Activated naive CD4-positive, alpha-beta T cell treated with anti-CD3 and anti-CD28 coated beads for 36 hours (primary cell): ENCODE data around the gene CACNA2D3. TPM values are rescaled to one million over a fixed set of nuclear protein-coding genes. Genes with fewer than 3 reads are reported as not detected.

Experiments
- CTCF ChIA-PET: fragments of 350-600 bp; sonication (Branson Sonifier 250); formaldehyde crosslinking; loops from one replicate; lab custom pipeline; 2021; ENCODE audit warnings: antibody characterized with exemption; lab: Charles Lee
- DNase-seq: peaks from one replicate; pipeline ENCODE4 v3.0.0-alpha.2; 2020
- H3K27ac Mint-ChIP-seq: one replicate; pipeline ENCODE4 v1.8.0; 2021; ENCODE audit warnings: mild to moderate bottlenecking, mixed read lengths
- H3K27me3 Mint-ChIP-seq: one replicate; pipeline ENCODE4 v1.8.0; 2021; ENCODE audit warnings: low read depth, mixed read lengths
- H3K36me3 Mint-ChIP-seq: one replicate; pipeline ENCODE4 v1.8.0; 2021; ENCODE audit warnings: low read depth, mixed read lengths
- H3K4me1 Mint-ChIP-seq: one replicate; pipeline ENCODE4 v1.8.0; 2021; ENCODE audit warnings: low read depth, mixed read lengths
- H3K4me3 Mint-ChIP-seq: one replicate; pipeline ENCODE4 v1.8.0; 2021; ENCODE audit warnings: mild to moderate bottlenecking, moderate library complexity, mixed read lengths
- H3K9me3 Mint-ChIP-seq: one replicate; pipeline ENCODE4 v1.8.0; 2021; ENCODE audit warnings: mixed read lengths
- intact Hi-C: fragments of 100-400 bp; cut with micrococcal nuclease; formaldehyde crosslinking; loops from one replicate; pipeline ENCODE4 v1.15.1; 2023
- total RNA-seq, 2 experiments: library from RNA; stranded (reverse); gene quantifications; one replicate each; pipeline ENCODE4 v1.2.3, GENCODE V29; 2021

Gene CACNA2D3
- not detected for total RNA-seq

- H3K27me3 Mint-ChIP-seq, result peaks cover 44% of the 10 kb centered on the region
- no peaks in the 10 kb centered on the region for H3K9me3 Mint-ChIP-seq
- CTCF ChIA-PET, result no interaction called here
- peak within 1 kb of the TSS; percentile 27 for H3K4me3 Mint-ChIP-seq
- intact Hi-C loops, result no loop called here
- H3K4me1 Mint-ChIP-seq, result peaks cover 9% of the 10 kb centered on the region
- no peak for DNase-seq
- H3K27ac Mint-ChIP-seq, result no peak within 1 kb of the TSS
- no peaks in the 10 kb centered on the region for H3K36me3 Mint-ChIP-seq
Measured at GRCh38 chr3:54122324-54123002, at the start of gene CACNA2D3. CACNA2D3 (plus strand) TSS chr3:54122552.

- Mint-ChIP-seq H3K27ac (no peak overlapping the region), H3K36me3 (peaks cover 2% of the 10 kb centered on the region), H3K4me1 (no peaks in the 10 kb centered on the region), H3K4me3 (no peak overlapping the region), H3K9me3 (peaks cover 15% of the 10 kb centered on the region), H3K27me3 (peaks cover 3% of the 10 kb centered on the region)
- intact Hi-C loops, result no loop called here
- CTCF ChIA-PET, result interaction anchor here (1.0 kb wide), 1 partner anchor 221 kb away, joined by 4 read pairs; no protein-coding TSS in a partner anchor
- no peak for DNase-seq
Measured at GRCh38 chr3:54073386-54073785, 49.0 kb upstream of the CACNA2D3 start.

GRCh38 chr3:54079314-54079713 lies 43.0 kb upstream of the CACNA2D3 start:
- no peak overlapping the region for H3K27ac Mint-ChIP-seq
- H3K4me3 Mint-ChIP-seq, result no peak overlapping the region
- H3K27me3 Mint-ChIP-seq, result peaks cover 7% of the 10 kb centered on the region
- H3K36me3 Mint-ChIP-seq, result no peaks in the 10 kb centered on the region
- H3K9me3 Mint-ChIP-seq, result no peaks in the 10 kb centered on the region
- intact Hi-C loops, result no loop called here
- CTCF ChIA-PET, result no interaction called here
- DNase-seq, result no peak
- H3K4me1 Mint-ChIP-seq, result no peaks in the 10 kb centered on the region

GRCh38 chr3:54079730-54080325 lies 42.5 kb upstream of the CACNA2D3 start:
- no peaks in the 10 kb centered on the region for H3K36me3 Mint-ChIP-seq
- intact Hi-C loops, result no loop called here
- DNase-seq, result no peak
- H3K9me3 Mint-ChIP-seq, result no peaks in the 10 kb centered on the region
- H3K4me3 Mint-ChIP-seq, result no peak overlapping the region
- peaks cover 7% of the 10 kb centered on the region for H3K27me3 Mint-ChIP-seq
- no peaks in the 10 kb centered on the region for H3K4me1 Mint-ChIP-seq
- CTCF ChIA-PET, result no interaction called here
- H3K27ac Mint-ChIP-seq, result no peak overlapping the region

GRCh38 chr3:54083921-54084320 lies 38.4 kb upstream of the CACNA2D3 start:
- Mint-ChIP-seq H3K27ac (no peak overlapping the region), H3K4me1 (no peaks in the 10 kb centered on the region), H3K36me3 (no peaks in the 10 kb centered on the region), H3K27me3 (peaks cover 22% of the 10 kb centered on the region), H3K9me3 (no peaks in the 10 kb centered on the region), H3K4me3 (no peak overlapping the region)
- CTCF ChIA-PET, result interaction anchor here (0.7 kb wide), 1 partner anchor 23 kb away, joined by 3 read pairs; no protein-coding TSS in a partner anchor
- intact Hi-C loops, result no loop called here
- DNase-seq, result no peak

- H3K36me3 Mint-ChIP-seq, result no peaks in the 10 kb centered on the region
- no peaks in the 10 kb centered on the region for H3K9me3 Mint-ChIP-seq
- DNase-seq, result no peak
- CTCF ChIA-PET, result no interaction called here
- H3K4me3 Mint-ChIP-seq, result no peak overlapping the region
- H3K4me1 Mint-ChIP-seq, result no peaks in the 10 kb centered on the region
- intact Hi-C loops, result no loop called here
- H3K27me3 Mint-ChIP-seq, result peaks cover 24% of the 10 kb centered on the region
- H3K27ac Mint-ChIP-seq, result no peak overlapping the region
Measured at GRCh38 chr3:54085936-54086335, 36.4 kb upstream of the CACNA2D3 start.

- H3K36me3 Mint-ChIP-seq, result no peaks in the 10 kb centered on the region
- H3K4me1 Mint-ChIP-seq, result no peaks in the 10 kb centered on the region
- H3K4me3 Mint-ChIP-seq, result no peak overlapping the region
- no peaks in the 10 kb centered on the region for H3K9me3 Mint-ChIP-seq
- H3K27ac Mint-ChIP-seq, result no peak overlapping the region
- peaks cover 25% of the 10 kb centered on the region for H3K27me3 Mint-ChIP-seq
- DNase-seq, result no peak
- CTCF ChIA-PET, result no interaction called here
- intact Hi-C loops, result no loop called here
Measured at GRCh38 chr3:54086652-54087405, 35.5 kb upstream of the CACNA2D3 start.

GRCh38 chr3:54087581-54088410 lies 34.6 kb upstream of the CACNA2D3 start:
- Mint-ChIP-seq H3K9me3 (no peaks in the 10 kb centered on the region), H3K27me3 (peaks cover 29% of the 10 kb centered on the region), H3K4me1 (no peaks in the 10 kb centered on the region), H3K36me3 (no peaks in the 10 kb centered on the region), H3K4me3 (no peak overlapping the region), H3K27ac (no peak overlapping the region)
- intact Hi-C loops, result no loop called here
- CTCF ChIA-PET, result no interaction called here
- no peak for DNase-seq

GRCh38 chr3:54093491-54094248 lies 28.7 kb upstream of the CACNA2D3 start:
- Mint-ChIP-seq H3K27me3 (peaks cover 12% of the 10 kb centered on the region), H3K9me3 (no peaks in the 10 kb centered on the region), H3K4me3 (no peak overlapping the region), H3K36me3 (no peaks in the 10 kb centered on the region), H3K27ac (no peak overlapping the region), H3K4me1 (no peaks in the 10 kb centered on the region)
- CTCF ChIA-PET, result no interaction called here
- intact Hi-C loops, result no loop called here
- no peak for DNase-seq

- intact Hi-C loops, result no loop called here
- Mint-ChIP-seq H3K36me3 (no peaks in the 10 kb centered on the region), H3K27me3 (peaks cover 7% of the 10 kb centered on the region), H3K4me1 (no peaks in the 10 kb centered on the region), H3K27ac (no peak overlapping the region), H3K4me3 (no peak overlapping the region), H3K9me3 (no peaks in the 10 kb centered on the region)
- DNase-seq, result no peak
- CTCF ChIA-PET, result no interaction called here
Measured at GRCh38 chr3:54094926-54095325, 27.4 kb upstream of the CACNA2D3 start.

GRCh38 chr3:54099381-54099780 lies 23.0 kb upstream of the CACNA2D3 start:
- intact Hi-C loops, result no loop called here
- no peaks in the 10 kb centered on the region for H3K27me3 Mint-ChIP-seq
- no peak overlapping the region for H3K4me3 Mint-ChIP-seq
- no peak for DNase-seq
- no peaks in the 10 kb centered on the region for H3K36me3 Mint-ChIP-seq
- H3K4me1 Mint-ChIP-seq, result no peaks in the 10 kb centered on the region
- no peak overlapping the region for H3K27ac Mint-ChIP-seq
- H3K9me3 Mint-ChIP-seq, result no peaks in the 10 kb centered on the region
- CTCF ChIA-PET, result no interaction called here
